ENCODE results near the gene SPOP.

The SPOP gene

GRCh38 chr17:49577650-49577934 lies 100.3 kb downstream of the SPOP start:
- H3K4me3 ChIP-seq (ENCODE audit: low read length), result no peak overlapping the region
- H3K36me3 ChIP-seq (ENCODE audit: control insufficient read depth, insufficient read depth, low read length), result no peaks in the 10 kb centered on the region
- H3K27me3 ChIP-seq (ENCODE audit: control insufficient read depth, insufficient read depth, low read length), result peaks cover 58% of the 10 kb centered on the region
- H3K9me3 ChIP-seq (ENCODE audit: control insufficient read depth, low read length), result no peaks in the 10 kb centered on the region
- H3K9ac ChIP-seq (ENCODE audit: low read length), result peak overlapping the region; percentile 43
- peaks cover 17% of the 10 kb centered on the region for H3K4me1 ChIP-seq (ENCODE audit: control insufficient read depth, insufficient read depth, low read length)

- Histone ChIP-seq H3K4me1 (ENCODE audit: control insufficient read depth, insufficient read depth, low read length) (peaks cover 17% of the 10 kb centered on the region), H3K9ac (ENCODE audit: low read length) (peak overlapping the region; percentile 43), H3K27me3 (ENCODE audit: control insufficient read depth, insufficient read depth, low read length) (peaks cover 59% of the 10 kb centered on the region), H3K9me3 (ENCODE audit: control insufficient read depth, low read length) (no peaks in the 10 kb centered on the region), H3K4me3 (ENCODE audit: low read length) (peak overlapping the region; percentile 31), H3K36me3 (ENCODE audit: control insufficient read depth, insufficient read depth, low read length) (no peaks in the 10 kb centered on the region)
These were observed 100.8 kb downstream of the SPOP start for GRCh38 chr17:49576917-49577649.

GRCh38 chr17:49576088-49576916 lies 101.6 kb downstream of the SPOP start:
- Histone ChIP-seq H3K36me3 (ENCODE audit: control insufficient read depth, insufficient read depth, low read length) (no peaks in the 10 kb centered on the region), H3K27me3 (ENCODE audit: control insufficient read depth, insufficient read depth, low read length) (peaks cover 63% of the 10 kb centered on the region), H3K4me1 (ENCODE audit: control insufficient read depth, insufficient read depth, low read length) (peaks cover 17% of the 10 kb centered on the region), H3K9ac (ENCODE audit: low read length) (peak overlapping the region; percentile 43), H3K4me3 (ENCODE audit: low read length) (peak overlapping the region; percentile 31), H3K9me3 (ENCODE audit: control insufficient read depth, low read length) (no peaks in the 10 kb centered on the region)

GRCh38 chr17:49575679-49576087 lies 102.2 kb downstream of the SPOP start, which contains the start of gene NXPH3:
Gene NXPH3, plus strand, starts transcription at chr17:49575871. Its CDS starts 349 bp downstream, at chr17:49576220.
- H3K9ac ChIP-seq (ENCODE audit: low read length), result peak within 1 kb of the TSS; percentile 43

GRCh38 chr17:49574945-49575678 lies 102.8 kb downstream of the SPOP start:
- Histone ChIP-seq H3K9me3 (ENCODE audit: control insufficient read depth, low read length) (no peaks in the 10 kb centered on the region), H3K4me1 (ENCODE audit: control insufficient read depth, insufficient read depth, low read length) (peaks cover 17% of the 10 kb centered on the region), H3K9ac (ENCODE audit: low read length) (no peak overlapping the region), H3K4me3 (ENCODE audit: low read length) (no peak overlapping the region), H3K36me3 (ENCODE audit: control insufficient read depth, insufficient read depth, low read length) (no peaks in the 10 kb centered on the region), H3K27me3 (ENCODE audit: control insufficient read depth, insufficient read depth, low read length) (peaks cover 75% of the 10 kb centered on the region)

More at GRCh38 chr17:49575679-49576087, 102.2 kb downstream of the SPOP start, which contains the start of gene NXPH3:
- H3K36me3 ChIP-seq (ENCODE audit: control insufficient read depth, insufficient read depth, low read length), result no peaks in the 10 kb centered on the region
- peaks cover 17% of the 10 kb centered on the region for H3K4me1 ChIP-seq (ENCODE audit: control insufficient read depth, insufficient read depth, low read length)
- H3K9me3 ChIP-seq (ENCODE audit: control insufficient read depth, low read length), result no peaks in the 10 kb centered on the region
- H3K27me3 ChIP-seq (ENCODE audit: control insufficient read depth, insufficient read depth, low read length), result peaks cover 69% of the 10 kb centered on the region
- H3K4me3 ChIP-seq (ENCODE audit: low read length), result peak within 1 kb of the TSS; percentile 31

- no peaks in the 10 kb centered on the region for H3K9me3 ChIP-seq (ENCODE audit: control insufficient read depth, low read length)
- no peaks in the 10 kb centered on the region for H3K36me3 ChIP-seq (ENCODE audit: control insufficient read depth, insufficient read depth, low read length)
- peaks cover 17% of the 10 kb centered on the region for H3K4me1 ChIP-seq (ENCODE audit: control insufficient read depth, insufficient read depth, low read length)
- H3K27me3 ChIP-seq (ENCODE audit: control insufficient read depth, insufficient read depth, low read length), result peaks cover 76% of the 10 kb centered on the region
- H3K4me3 ChIP-seq (ENCODE audit: low read length), result no peak overlapping the region
- H3K9ac ChIP-seq (ENCODE audit: low read length), result no peak overlapping the region
These were observed 103.5 kb downstream of the SPOP start for GRCh38 chr17:49574323-49574781.

- peaks cover 70% of the 10 kb centered on the region for H3K27me3 ChIP-seq (ENCODE audit: control insufficient read depth, insufficient read depth, low read length)
- no peak overlapping the region for H3K4me3 ChIP-seq (ENCODE audit: low read length)
- no peak overlapping the region for H3K9ac ChIP-seq (ENCODE audit: low read length)
- H3K9me3 ChIP-seq (ENCODE audit: control insufficient read depth, low read length), result no peaks in the 10 kb centered on the region
- H3K4me1 ChIP-seq (ENCODE audit: control insufficient read depth, insufficient read depth, low read length), result peaks cover 17% of the 10 kb centered on the region
- no peaks in the 10 kb centered on the region for H3K36me3 ChIP-seq (ENCODE audit: control insufficient read depth, insufficient read depth, low read length)
These were observed 104.2 kb downstream of the SPOP start for GRCh38 chr17:49573510-49574322.

- H3K9ac ChIP-seq (ENCODE audit: low read length), result no peak overlapping the region
- peaks cover 62% of the 10 kb centered on the region for H3K27me3 ChIP-seq (ENCODE audit: control insufficient read depth, insufficient read depth, low read length)
- H3K4me3 ChIP-seq (ENCODE audit: low read length), result no peak overlapping the region
- peaks cover 17% of the 10 kb centered on the region for H3K4me1 ChIP-seq (ENCODE audit: control insufficient read depth, insufficient read depth, low read length)
- no peaks in the 10 kb centered on the region for H3K9me3 ChIP-seq (ENCODE audit: control insufficient read depth, low read length)
- H3K36me3 ChIP-seq (ENCODE audit: control insufficient read depth, insufficient read depth, low read length), result no peaks in the 10 kb centered on the region
These were observed 105.0 kb downstream of the SPOP start for GRCh38 chr17:49572806-49573420.

GRCh38 chr17:49572226-49572625 lies 105.7 kb downstream of the SPOP start:
- Histone ChIP-seq H3K36me3 (ENCODE audit: control insufficient read depth, insufficient read depth, low read length) (no peaks in the 10 kb centered on the region), H3K9ac (ENCODE audit: low read length) (no peak overlapping the region), H3K27me3 (ENCODE audit: control insufficient read depth, insufficient read depth, low read length) (peaks cover 55% of the 10 kb centered on the region), H3K4me3 (ENCODE audit: low read length) (no peak overlapping the region), H3K9me3 (ENCODE audit: control insufficient read depth, low read length) (no peaks in the 10 kb centered on the region), H3K4me1 (ENCODE audit: control insufficient read depth, insufficient read depth, low read length) (peaks cover 14% of the 10 kb centered on the region)

- Histone ChIP-seq H3K9ac (ENCODE audit: low read length) (no peak overlapping the region), H3K36me3 (ENCODE audit: control insufficient read depth, insufficient read depth, low read length) (no peaks in the 10 kb centered on the region), H3K9me3 (ENCODE audit: control insufficient read depth, low read length) (no peaks in the 10 kb centered on the region), H3K27me3 (ENCODE audit: control insufficient read depth, insufficient read depth, low read length) (peaks cover 51% of the 10 kb centered on the region), H3K4me3 (ENCODE audit: low read length) (no peak overlapping the region), H3K4me1 (ENCODE audit: control insufficient read depth, insufficient read depth, low read length) (peaks cover 13% of the 10 kb centered on the region)
These were observed 106.1 kb downstream of the SPOP start for GRCh38 chr17:49571764-49572163.

- peaks cover 11% of the 10 kb centered on the region for H3K4me1 ChIP-seq (ENCODE audit: control insufficient read depth, insufficient read depth, low read length)
- no peaks in the 10 kb centered on the region for H3K9me3 ChIP-seq (ENCODE audit: control insufficient read depth, low read length)
- H3K27me3 ChIP-seq (ENCODE audit: control insufficient read depth, insufficient read depth, low read length), result peaks cover 46% of the 10 kb centered on the region
- no peak overlapping the region for H3K4me3 ChIP-seq (ENCODE audit: low read length)
- no peaks in the 10 kb centered on the region for H3K36me3 ChIP-seq (ENCODE audit: control insufficient read depth, insufficient read depth, low read length)
- H3K9ac ChIP-seq (ENCODE audit: low read length), result no peak overlapping the region
These were observed 106.6 kb downstream of the SPOP start for GRCh38 chr17:49571283-49571682.

All from mucosa of stomach (tissue), 1 donor.